Activated CD4-positive, alpha-beta T cell treated with anti-CD3 and anti-CD28 coated beads for 1 hour (primary cell): ENCODE data around the gene ERICH4.
A peak's percentile ranks its signal among the peaks of the same experiment; 100 is the strongest.
"Not testable (repeated sequence)": the region's sequence is repeated elsewhere in the genome, so short reads cannot be mapped to it uniquely, and the experiment has no call there.

ENCODE experiments used
- DNase-seq: peaks from one replicate; pipeline ENCODE4 v3.0.0-alpha.2; 2020

The ERICH4 gene

GRCh38 chr19:41442473-41443355 is at the start of gene ERICH4:
ERICH4 (plus strand) TSS chr19:41443156; CDS start chr19:41443170, 14 bp downstream.
- DNase-seq = no peak

GRCh38 chr19:41395355-41395754 is 47.6 kb upstream of the ERICH4 start:
- DNase-seq = no peak

DNA sequence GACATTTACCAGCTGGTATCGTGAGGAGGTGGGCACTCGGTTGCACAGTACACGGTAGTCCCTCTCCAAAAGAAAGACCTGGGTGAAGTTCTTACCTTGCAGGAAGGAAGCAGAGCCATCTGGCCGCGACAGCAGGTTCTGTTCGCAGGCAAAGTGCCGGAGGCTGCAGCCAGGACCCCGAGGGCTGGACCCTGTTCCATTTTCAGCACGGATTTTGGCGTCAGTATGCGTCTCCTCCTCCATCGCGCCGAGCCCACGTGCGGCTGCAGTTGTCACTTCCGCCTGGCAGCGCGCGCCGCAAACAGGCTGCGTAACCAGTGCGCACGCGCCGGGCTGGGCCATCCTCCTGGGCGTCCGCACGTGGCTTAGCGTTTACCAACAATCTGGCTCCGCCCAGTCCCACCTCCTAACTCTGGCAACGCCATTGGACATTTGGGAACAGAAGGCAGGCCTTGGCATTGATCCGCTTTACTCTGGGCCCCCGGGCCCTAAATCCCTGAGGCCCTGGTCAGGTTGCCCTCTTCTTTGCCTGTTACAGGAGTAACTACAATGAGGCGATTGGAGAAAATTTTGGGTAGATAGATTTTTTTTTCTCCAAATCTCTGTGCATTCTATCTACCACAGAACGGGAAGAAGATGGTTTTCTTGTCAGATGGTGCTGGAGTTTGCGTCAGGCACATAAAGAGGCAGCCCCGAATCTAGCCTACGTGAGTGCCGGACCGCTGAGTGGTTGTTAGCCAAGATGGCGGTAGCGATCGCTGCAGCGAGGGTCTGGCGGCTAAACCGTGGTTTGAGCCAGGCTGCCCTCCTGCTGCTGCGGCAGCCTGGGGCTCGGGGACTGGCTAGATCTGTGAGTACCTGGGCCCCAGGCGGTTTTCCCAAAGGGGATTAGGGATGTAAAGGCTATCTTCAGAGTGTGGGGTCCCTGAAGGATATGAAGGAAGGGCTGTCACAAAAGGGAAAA is 45.6 kb upstream of the ERICH4 start, which contains the start of the genes BCKDHA and EXOSC5:
TSS of gene BCKDHA (plus strand) at position 733 of the 964 bp plus-strand sequence. CDS start at position 743, 10 bp downstream.
TSS of gene EXOSC5 (minus strand) at position 274 of the 964 bp plus-strand sequence. CDS start at position 243, 31 bp downstream.
- DNase-seq = peak; percentile 98

GRCh38 chr19:41398050-41398418 is 44.9 kb upstream of the ERICH4 start:
- DNase-seq = no peak

DNA sequence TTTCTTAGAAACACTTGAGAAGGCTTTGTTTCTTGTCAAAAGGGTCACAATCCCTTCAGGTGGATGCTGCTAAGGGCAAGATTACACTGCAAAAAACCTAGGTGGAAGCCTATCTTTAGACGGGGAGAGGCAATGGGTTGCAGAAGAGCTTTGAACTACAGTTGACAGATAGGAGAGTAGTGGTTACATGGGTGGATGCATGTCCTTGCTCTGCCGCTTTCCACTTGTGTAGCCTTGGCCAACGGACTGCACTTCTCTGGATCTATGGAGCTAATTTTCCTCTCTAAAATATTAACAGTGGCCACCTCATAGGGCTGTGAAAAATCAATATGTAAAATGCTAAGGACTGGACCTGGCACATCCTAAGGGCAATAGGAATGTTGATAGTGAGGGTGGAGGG is 44.4 kb upstream of the ERICH4 start:
- DNase-seq = no peak

GRCh38 chr19:41399091-41399490 is 43.9 kb upstream of the ERICH4 start:
- no peak for DNase-seq

GRCh38 chr19:41399525-41399924 is 43.4 kb upstream of the ERICH4 start:
- DNase-seq = no peak

DNA sequence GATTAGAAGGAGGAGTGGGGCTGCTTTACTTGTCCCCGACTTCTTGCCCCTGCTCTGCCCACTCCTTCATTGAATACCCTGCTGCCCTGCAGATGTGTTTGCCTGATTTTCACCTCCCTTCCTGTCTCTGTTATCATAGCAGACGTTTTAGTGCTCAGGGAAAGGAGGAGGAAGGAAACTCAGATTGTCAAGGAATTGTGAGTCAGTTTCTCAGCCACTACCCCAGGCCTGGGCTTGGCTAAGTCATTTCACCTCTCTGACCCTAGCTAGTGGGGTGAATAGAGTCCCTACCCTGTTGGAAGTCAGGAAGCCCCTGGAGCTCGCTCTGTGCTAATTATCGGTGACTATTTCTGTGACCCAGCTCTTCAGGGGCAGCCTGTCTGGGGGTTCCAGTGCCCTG is 41.5 kb upstream of the ERICH4 start:
- no peak for DNase-seq

- no peak for DNase-seq
Measured at GRCh38 chr19:41402010-41402409, 40.9 kb upstream of the ERICH4 start.

DNA sequence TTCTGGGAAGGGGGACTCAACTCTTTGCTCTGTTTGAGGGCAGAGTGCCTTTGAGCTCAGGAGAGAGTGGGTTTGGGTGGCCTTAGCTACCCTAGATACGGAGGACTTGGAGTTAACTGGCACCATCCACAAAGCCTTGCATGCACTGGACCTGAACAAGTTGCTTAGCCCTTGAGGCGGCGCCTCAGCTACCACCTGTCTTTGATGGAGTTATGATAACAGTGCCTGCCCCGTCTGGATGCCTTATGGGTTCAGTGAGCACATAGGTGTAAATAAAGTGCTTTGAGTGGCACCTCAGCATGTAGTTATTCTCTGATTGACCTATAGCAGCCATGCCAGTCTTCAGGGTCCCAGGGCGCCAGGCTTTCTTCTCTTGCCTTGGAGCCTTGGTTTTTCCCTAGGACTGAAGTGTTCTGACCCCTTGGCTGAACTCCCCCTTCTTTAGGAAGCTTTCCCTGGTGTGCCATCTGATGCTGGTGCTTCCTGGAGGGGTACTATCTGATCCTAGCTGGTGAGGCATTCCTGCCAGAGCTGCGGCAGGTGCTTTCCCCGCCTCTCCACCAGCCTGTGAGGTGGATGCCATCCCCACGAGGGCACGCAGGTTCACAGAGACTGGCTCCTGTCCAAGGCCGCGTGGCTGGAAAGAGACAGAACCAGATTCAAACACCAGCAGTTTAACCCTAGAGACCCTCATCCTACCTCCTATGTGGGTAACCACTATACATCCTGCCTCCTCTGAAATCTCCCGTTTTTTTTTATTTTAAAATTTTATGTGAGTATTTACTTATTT is 39.6 kb upstream of the ERICH4 start:
- no peak for DNase-seq

DNA sequence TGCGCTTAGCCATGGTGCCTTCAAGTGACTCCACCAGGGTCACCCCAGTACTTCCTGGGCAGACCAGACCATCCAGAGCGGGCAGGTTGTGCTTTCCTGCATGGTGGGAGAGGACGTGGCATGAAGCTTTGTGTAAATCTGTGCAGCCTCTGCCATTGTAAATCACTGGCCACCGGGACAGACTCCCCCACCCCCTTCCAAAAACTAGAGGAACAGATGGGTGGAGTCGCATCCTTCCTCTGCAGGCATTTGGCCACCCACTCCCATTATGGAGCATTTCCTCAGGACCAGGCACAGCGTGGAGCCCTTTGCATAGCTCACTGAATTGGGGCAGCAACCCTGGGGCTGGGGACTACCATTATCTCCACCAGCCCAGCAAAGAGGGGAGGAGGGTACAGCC is 37.2 kb upstream of the ERICH4 start:
- DNase-seq = no peak

- DNase-seq = no peak
Measured at GRCh38 chr19:41407271-41407670, 35.7 kb upstream of the ERICH4 start.

DNA sequence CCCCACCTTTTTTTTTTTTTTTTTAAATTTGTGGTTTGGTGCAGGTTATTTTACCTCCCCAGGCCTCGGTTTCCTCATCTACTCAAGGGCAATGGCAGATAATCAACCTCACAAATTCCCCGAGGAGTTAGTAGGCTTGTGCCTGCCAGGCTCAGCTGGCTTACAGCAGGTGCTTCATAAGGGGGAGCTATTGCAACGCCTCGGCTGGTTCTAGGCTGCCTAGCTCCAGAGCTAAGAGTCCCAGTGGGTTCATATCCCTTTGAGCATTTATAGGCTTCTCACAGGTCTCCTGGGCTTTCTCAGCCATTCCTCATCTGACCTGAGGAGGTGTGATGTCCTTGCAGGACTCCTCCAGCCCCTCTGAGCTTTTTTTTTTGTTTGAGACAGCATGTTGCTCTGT is 34.7 kb upstream of the ERICH4 start:
- no peak for DNase-seq

DNA sequence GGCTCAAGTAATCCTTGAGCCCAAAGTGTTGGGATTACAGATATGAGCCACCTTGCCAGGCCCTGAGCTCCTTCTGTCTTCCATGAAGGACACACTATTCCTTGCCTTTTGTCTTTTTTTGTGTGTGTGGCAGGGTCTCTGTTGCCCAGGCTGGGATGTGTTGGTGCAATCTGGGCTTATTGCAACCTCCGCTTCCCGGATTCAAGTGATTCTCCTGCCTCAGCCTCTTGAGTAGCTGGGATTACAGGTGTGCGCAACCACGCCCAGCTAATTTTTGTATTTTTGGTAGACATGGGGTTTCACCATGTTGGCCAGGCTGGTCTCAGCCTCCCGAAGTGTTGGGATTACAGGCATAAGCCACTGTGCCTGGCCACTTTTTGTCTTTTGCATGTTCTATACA is 34.1 kb upstream of the ERICH4 start:
- not testable (repeated sequence) for DNase-seq

DNA sequence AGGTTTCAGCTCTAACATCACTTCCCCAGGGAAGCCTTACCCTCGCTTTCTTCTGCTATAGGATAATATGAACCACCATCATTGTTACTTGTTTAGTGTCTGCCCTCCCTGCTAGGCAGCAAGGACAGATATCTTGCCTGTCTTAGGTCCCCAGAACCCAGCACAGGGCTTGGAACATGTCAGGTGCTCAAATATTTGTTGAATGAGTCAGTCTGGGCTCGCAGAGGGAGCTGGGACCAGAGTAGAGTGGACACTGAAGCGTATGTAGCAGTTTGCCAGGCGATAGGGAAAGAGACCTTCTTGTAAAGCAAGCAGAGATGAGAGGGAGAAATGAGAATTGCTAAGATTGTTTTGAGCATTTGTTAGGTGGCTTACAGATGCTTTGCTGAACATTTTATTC is 33.7 kb upstream of the ERICH4 start:
- DNase-seq = no peak

GRCh38 chr19:41410336-41411054 is 32.5 kb upstream of the ERICH4 start:
- DNase-seq = no peak

- no peak for DNase-seq
Measured at GRCh38 chr19:41411100-41411967, 31.6 kb upstream of the ERICH4 start.

DNA sequence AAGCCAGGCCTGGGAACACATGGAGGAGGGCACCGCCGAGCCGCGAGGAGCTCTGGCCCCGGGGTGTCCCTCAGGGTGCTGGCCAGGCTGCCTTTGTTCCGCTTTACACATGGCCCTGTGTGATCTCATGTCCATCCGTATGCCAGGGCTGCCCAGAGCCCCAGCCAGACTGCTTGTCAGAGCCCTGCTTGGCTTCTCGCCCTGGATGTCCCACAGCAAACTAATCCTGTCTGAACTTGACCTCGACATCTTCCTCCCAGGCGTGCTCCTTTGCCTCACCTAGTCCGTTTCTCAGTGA is 31.0 kb upstream of the ERICH4 start:
- DNase-seq = no peak

DNA sequence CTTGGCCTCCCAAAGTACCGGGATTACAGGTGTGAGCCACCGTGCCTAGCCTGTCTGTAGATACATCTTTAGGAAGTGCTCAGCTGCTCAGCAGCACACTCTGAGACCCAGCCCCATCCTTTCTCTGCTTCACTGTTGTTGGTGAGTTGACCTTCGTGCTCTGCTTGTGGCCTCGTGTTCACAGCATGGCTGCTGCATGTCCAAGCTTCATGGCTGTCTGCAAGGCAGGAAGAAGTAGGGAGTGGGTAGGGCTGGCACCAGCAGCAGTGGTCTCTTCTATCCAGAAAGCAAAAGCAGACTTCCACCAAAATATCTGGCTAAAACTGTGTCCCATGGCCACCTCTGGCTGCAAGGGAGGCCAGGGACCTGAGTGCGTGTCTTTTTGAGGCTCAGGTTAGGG is 30.0 kb upstream of the ERICH4 start:
- DNase-seq = no peak

DNA sequence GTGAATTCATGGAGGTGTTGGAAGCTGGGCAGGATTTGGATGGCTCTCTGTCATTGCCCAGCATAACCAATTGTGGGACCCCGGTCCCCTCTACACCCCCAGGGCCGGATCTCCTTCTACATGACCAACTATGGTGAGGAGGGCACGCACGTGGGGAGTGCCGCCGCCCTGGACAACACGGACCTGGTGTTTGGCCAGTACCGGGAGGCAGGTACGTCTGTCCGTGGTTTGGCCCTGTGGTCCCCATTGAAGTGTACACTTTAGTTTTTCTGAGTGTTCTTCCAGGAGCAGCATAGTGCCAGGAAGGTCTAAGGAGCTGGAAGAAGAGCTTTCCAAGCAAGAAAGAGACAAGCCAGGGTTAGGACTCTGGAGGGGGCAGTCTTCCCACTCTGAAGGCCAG is 29.0 kb upstream of the ERICH4 start:
- no peak for DNase-seq

- DNase-seq = no peak
Measured at GRCh38 chr19:41414461-41414860, 28.5 kb upstream of the ERICH4 start.
